Uterus (tissue), 4 donors: ENCODE data around the gene GABRG3. TPM values are rescaled to one million over a fixed set of nuclear protein-coding genes. Genes with fewer than 3 reads are reported as not detected.

Source experiments
- DNase-seq, 2 donors: peaks; one replicate each; pipeline ENCODE4 v3.0.0-alpha.2; 2019 to 2020
- H3K27ac ChIP-seq, 2 donors: fragments of 200-600 bp; sonication (generic); 1 replicate in 1 of 2; 2 replicates in 1 of 2; pipeline ENCODE4 v1.5.1; 2016 to 2018
- H3K27me3 ChIP-seq, 2 donors: fragments of 200-600 bp; sonication (generic); one replicate each; pipeline ENCODE4 v1.5.1; 2018 to 2019; ENCODE audit warnings: control low read depth in 1 of 2
- H3K36me3 ChIP-seq, 2 donors: fragments of 200-600 bp; sonication (generic); one replicate each; pipeline ENCODE4 v1.5.1; 2019; ENCODE audit warnings: control low read depth in 1 of 2
- H3K4me1 ChIP-seq, 2 donors: fragments of 200-600 bp; sonication (generic); one replicate each; pipeline ENCODE4 v1.5.1; 2018 to 2019; ENCODE audit warnings: control low read depth in 1 of 2
- H3K4me3 ChIP-seq, 2 donors: fragments of 200-600 bp; sonication (generic); 1 replicate in 1 of 2; 2 replicates in 1 of 2; pipeline ENCODE4 v1.5.1; 2018 to 2019; ENCODE audit warnings: mild to moderate bottlenecking in 1 of 2
- H3K9me3 ChIP-seq, 2 donors: fragments of 200-600 bp; sonication (generic); one replicate each; pipeline ENCODE4 v1.5.1; 2019; ENCODE audit warnings: control low read depth in 1 of 2
- CTCF ChIP-seq, 4 experiments: fragments of 200-600 bp in 2 of 4; fragments of 450-650 bp in 2 of 4; sonication (generic) in 2 of 4; IDR thresholded peaks; one replicate each; pipeline ENCODE4 v1.5.1; 2016 to 2019; ENCODE audit warnings: antibody characterized with exemption in 4 of 4, mild to moderate bottlenecking in 2 of 4, moderate library complexity in 1 of 4
- POLR2A ChIP-seq, 2 donors: fragments of 450-650 bp; IDR thresholded peaks; one replicate each; pipeline ENCODE4 v1.6.1; 2016; ENCODE audit warnings: antibody characterized with exemption in 2 of 2, mild to moderate bottlenecking in 1 of 2, moderate library complexity in 1 of 2
- intact Hi-C: fragments of 100-400 bp; cut with DNase I; formaldehyde crosslinking; loops from one replicate; pipeline ENCODE4 v1.15.1; 2023; ENCODE audit warnings: low total_unique reads
- total RNA-seq, 4 donors: library from RNA; depleted of rRNA in 3 of 4; stranded (reverse); fragments of >200 nt in 3 of 4; gene quantifications; one replicate each; pipeline versions ENCODE4 v1.1.0 to v1.2.4, GENCODE V29; 2014 to 2023
- donor health status: DM: yes; HTN: yes; CAD: no.

The GABRG3 gene
- total RNA-seq, 4 donors from 2014 or later = 3.0 TPM; not detected in 3

GRCh38 chr15:27328186-27328585, 357.2 kb downstream of the GABRG3 start:
- no peaks in the 10 kb centered on the region for H3K9me3 ChIP-seq
- H3K27ac ChIP-seq = no peak overlapping the region
- intact Hi-C loops = no loop called here
- no peak for TF ChIP-seq POLR2A (IDR thresholded peaks at IDR 0.05)
- TF ChIP-seq CTCF (IDR thresholded peaks at IDR 0.05) = no peak
- no peaks in the 10 kb centered on the region for H3K4me1 ChIP-seq
- no peaks in the 10 kb centered on the region for H3K27me3 ChIP-seq
- H3K4me3 ChIP-seq = no peak overlapping the region
- no peaks in the 10 kb centered on the region for H3K36me3 ChIP-seq
- DNase-seq = no peak

DNA sequence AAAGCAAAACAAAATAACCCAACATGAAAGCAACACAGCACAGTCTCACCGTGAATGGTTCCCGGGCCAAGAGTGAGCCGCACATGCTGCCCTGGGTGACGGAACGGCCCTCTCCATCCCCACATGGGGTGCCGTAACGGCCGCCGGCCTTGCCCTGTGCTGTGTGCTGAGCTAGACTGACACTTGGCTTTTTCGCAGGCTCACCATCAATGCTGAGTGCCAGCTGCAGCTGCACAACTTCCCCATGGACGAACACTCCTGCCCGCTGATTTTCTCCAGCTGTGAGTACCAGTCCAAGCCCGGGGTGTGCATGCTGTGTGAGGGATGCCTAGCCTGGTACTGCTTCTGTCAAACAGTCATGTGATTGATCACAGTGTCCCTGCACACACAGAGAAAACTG, 357.6 kb downstream of the GABRG3 start:
- no peak for DNase-seq
- H3K9me3 ChIP-seq = no peaks in the 10 kb centered on the region
- no peak overlapping the region for H3K27ac ChIP-seq
- H3K36me3 ChIP-seq = no peaks in the 10 kb centered on the region
- H3K4me3 ChIP-seq = no peak overlapping the region
- intact Hi-C loops = no loop called here
- no peaks in the 10 kb centered on the region for H3K4me1 ChIP-seq
- H3K27me3 ChIP-seq = no peaks in the 10 kb centered on the region
- no peak for TF ChIP-seq CTCF (IDR thresholded peaks at IDR 0.05)
- TF ChIP-seq POLR2A (IDR thresholded peaks at IDR 0.05) = no peak

GRCh38 chr15:27330326-27330725, 359.3 kb downstream of the GABRG3 start:
- H3K9me3 ChIP-seq = no peaks in the 10 kb centered on the region
- no peak overlapping the region for H3K4me3 ChIP-seq
- DNase-seq = no peak
- H3K4me1 ChIP-seq = no peaks in the 10 kb centered on the region
- no peaks in the 10 kb centered on the region for H3K36me3 ChIP-seq
- no peaks in the 10 kb centered on the region for H3K27me3 ChIP-seq
- H3K27ac ChIP-seq = no peak overlapping the region
- intact Hi-C loops = no loop called here
- no peak for TF ChIP-seq CTCF (IDR thresholded peaks at IDR 0.05)
- no peak for TF ChIP-seq POLR2A (IDR thresholded peaks at IDR 0.05)

DNA sequence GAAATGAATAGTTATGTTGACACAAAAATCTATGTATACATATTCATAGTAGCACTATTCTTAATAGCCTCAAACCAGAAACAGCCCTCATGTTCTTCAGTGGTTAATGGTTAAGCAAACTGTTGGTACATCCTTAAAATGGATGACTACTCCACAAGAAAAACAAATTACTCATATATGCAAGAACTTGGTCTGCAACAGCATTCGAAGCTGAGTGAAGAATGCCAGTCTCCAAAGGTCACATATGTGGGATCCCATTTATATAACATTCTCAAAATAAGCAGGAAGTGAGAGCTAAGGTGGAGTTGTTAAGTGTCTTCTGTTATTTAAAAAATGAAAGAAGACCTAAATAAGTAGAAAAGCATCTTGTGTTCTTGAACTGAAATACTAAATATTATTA, 365.7 kb downstream of the GABRG3 start:
- no peak overlapping the region for H3K4me3 ChIP-seq
- no peaks in the 10 kb centered on the region for H3K27me3 ChIP-seq
- H3K36me3 ChIP-seq = no peaks in the 10 kb centered on the region
- H3K9me3 ChIP-seq = no peaks in the 10 kb centered on the region
- H3K27ac ChIP-seq = no peak overlapping the region
- intact Hi-C loops = no loop called here
- TF ChIP-seq CTCF (IDR thresholded peaks at IDR 0.05) (no peak), POLR2A (IDR thresholded peaks at IDR 0.05) (no peak)
- no peak for DNase-seq
- no peaks in the 10 kb centered on the region for H3K4me1 ChIP-seq

- H3K27ac ChIP-seq = no peak overlapping the region
- H3K36me3 ChIP-seq = no peaks in the 10 kb centered on the region
- no peak overlapping the region for H3K4me3 ChIP-seq
- no peak for DNase-seq
- H3K27me3 ChIP-seq = no peaks in the 10 kb centered on the region
- intact Hi-C loops = no loop called here
- no peak for TF ChIP-seq POLR2A (IDR thresholded peaks at IDR 0.05)
- H3K9me3 ChIP-seq = no peaks in the 10 kb centered on the region
- no peaks in the 10 kb centered on the region for H3K4me1 ChIP-seq
These were observed 368.2 kb downstream of the GABRG3 start for GRCh38 chr15:27339138-27339537.

DNA sequence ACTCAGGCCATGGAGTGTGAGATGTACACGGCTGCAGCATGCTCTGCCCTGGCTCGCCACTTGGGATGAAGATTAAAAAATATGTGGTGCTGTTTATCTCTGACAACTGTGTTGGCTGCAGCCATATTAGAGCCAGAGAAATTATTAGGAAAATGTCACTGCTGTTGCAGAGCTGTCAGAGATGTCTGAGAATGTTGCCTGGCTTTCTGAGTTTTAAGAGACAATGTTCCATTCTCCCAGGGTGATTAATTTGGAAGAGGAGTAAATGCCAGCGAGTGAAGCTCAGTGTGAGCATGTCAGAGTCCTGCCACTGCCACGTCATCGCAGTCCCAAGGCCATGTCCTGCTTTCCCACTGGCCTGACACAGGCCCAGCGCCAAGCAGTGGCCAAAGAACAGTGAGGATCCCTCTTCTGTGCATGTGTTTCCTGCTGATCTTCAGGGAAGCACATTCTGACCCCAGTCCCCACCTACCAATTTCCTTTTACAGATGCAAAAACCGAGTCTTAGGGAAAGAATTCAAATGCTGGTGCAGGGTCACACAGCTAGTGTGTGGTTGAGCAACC, 370.9 kb downstream of the GABRG3 start:
- Histone ChIP-seq H3K9me3 (no peaks in the 10 kb centered on the region), H3K27me3 (no peaks in the 10 kb centered on the region), H3K36me3 (no peaks in the 10 kb centered on the region), H3K4me1 (no peaks in the 10 kb centered on the region), H3K4me3 (no peak overlapping the region), H3K27ac (no peak overlapping the region)
- no peak for DNase-seq
- TF ChIP-seq POLR2A (IDR thresholded peaks at IDR 0.05) = no peak
- TF ChIP-seq CTCF (IDR thresholded peaks at IDR 0.05) = no peak
- intact Hi-C loops = no loop called here
